H9 (cell line): ENCODE results near the gene HIF1A. TPM values are rescaled to one million over a fixed set of nuclear protein-coding genes. Genes with fewer than 3 reads are reported as not detected.

Source experiments
- DNase-seq: peaks from one replicate; pipeline ENCODE4 v3.0.0-alpha.2; 2017
- H2AFZ ChIP-seq: one replicate; pipeline ENCODE4 v1.6.1; 2013; ENCODE audit warnings: mild to moderate bottlenecking, low read length, control low read depth, moderate library complexity
- H2AK5ac ChIP-seq: 2 replicates; pipeline ENCODE4 v1.6.1; 2013; ENCODE audit warnings: low read length, control low read depth, mixed read lengths; ENCODE audit not compliant: insufficient read length
- H2BK120ac ChIP-seq: one replicate; pipeline ENCODE4 v1.6.1; 2013; ENCODE audit warnings: low read depth, mild to moderate bottlenecking, low read length, control low read depth, inconsistent platforms; ENCODE audit not compliant: poor library complexity, severe bottlenecking
- H2BK12ac ChIP-seq: 2 replicates; pipeline ENCODE4 v1.6.1; 2013; ENCODE audit warnings: low read length, control low read depth, mixed read lengths, low read depth; ENCODE audit not compliant: insufficient read length
- H2BK15ac ChIP-seq: 2 replicates; pipeline ENCODE4 v1.6.1; 2013; ENCODE audit warnings: low read depth, low read length, control low read depth
- H2BK20ac ChIP-seq: one replicate; pipeline ENCODE4 v1.6.1; 2013; ENCODE audit warnings: low read depth, mild to moderate bottlenecking, low read length, control low read depth, inconsistent platforms; ENCODE audit not compliant: poor library complexity, severe bottlenecking
- H2BK5ac ChIP-seq: 2 replicates; pipeline ENCODE4 v1.6.1; 2013; ENCODE audit warnings: low read length, control low read depth, mixed read lengths; ENCODE audit not compliant: insufficient read length
- H3K14ac ChIP-seq: 2 replicates; pipeline ENCODE4 v1.6.1; 2013; ENCODE audit warnings: low read length, control low read depth; ENCODE audit not compliant: insufficient read depth
- H3K18ac ChIP-seq: 2 replicates; pipeline ENCODE4 v1.6.1; 2013; ENCODE audit warnings: low read depth, mild to moderate bottlenecking, mixed read lengths, low read length, control low read depth; ENCODE audit not compliant: insufficient read length
- H3K23ac ChIP-seq: 2 replicates; pipeline ENCODE4 v1.6.1; 2013; ENCODE audit warnings: low read length, control low read depth, mixed read lengths, low read depth; ENCODE audit not compliant: insufficient read length
- H3K23me2 ChIP-seq: 2 replicates; pipeline ENCODE4 v1.6.1; 2013; ENCODE audit warnings: low read depth, mild to moderate bottlenecking, mixed read lengths, low read length, control low read depth; ENCODE audit not compliant: insufficient read length, poor library complexity, severe bottlenecking
- H3K27ac ChIP-seq: 2 replicates; pipeline ENCODE4 v1.5.1; 2013; ENCODE audit warnings: low read length, control low read depth, mixed read lengths, low read depth; ENCODE audit not compliant: insufficient read length
- H3K27me3 ChIP-seq: 2 replicates; pipeline ENCODE4 v1.6.1; 2013; ENCODE audit warnings: low read length, control low read depth, inconsistent platforms; ENCODE audit not compliant: insufficient read depth
- H3K4ac ChIP-seq: 2 replicates; pipeline ENCODE4 v1.6.1; 2013; ENCODE audit warnings: low read depth, mild to moderate bottlenecking, control low read depth, inconsistent platforms, low read length, moderate library complexity
- H3K4me1 ChIP-seq: 2 replicates; pipeline ENCODE4 v1.6.1; 2013; ENCODE audit warnings: low read length, control low read depth, inconsistent platforms; ENCODE audit not compliant: insufficient read depth
- H3K4me2 ChIP-seq: 2 replicates; pipeline ENCODE4 v1.6.1; 2013; ENCODE audit warnings: low read length, control low read depth, mixed read lengths; ENCODE audit not compliant: insufficient read length, insufficient read depth
- H3K56ac ChIP-seq: 2 replicates; pipeline ENCODE4 v1.6.1; 2013; ENCODE audit warnings: low read depth, mild to moderate bottlenecking, mixed read lengths, low read length, control low read depth; ENCODE audit not compliant: insufficient read length
- H3K79me1 ChIP-seq: 2 replicates; pipeline ENCODE4 v1.6.1; 2013; ENCODE audit warnings: low read depth, mild to moderate bottlenecking, moderate library complexity, low read length, control low read depth, inconsistent platforms; ENCODE audit not compliant: insufficient read depth, poor library complexity, severe bottlenecking
- H3K79me2 ChIP-seq: 2 replicates; pipeline ENCODE4 v1.6.1; 2013; ENCODE audit warnings: low read length, control low read depth, inconsistent platforms; ENCODE audit not compliant: insufficient read depth
- H3K9ac ChIP-seq: 2 replicates; pipeline ENCODE4 v1.6.1; 2013; ENCODE audit warnings: low read length, control low read depth, mixed read lengths; ENCODE audit not compliant: insufficient read length; ENCODE audit errors: extremely low read depth
- H3K9me3 ChIP-seq: one replicate; pipeline ENCODE4 v1.6.1; 2013; ENCODE audit warnings: low read depth, low read length, inconsistent platforms; ENCODE audit not compliant: control insufficient read depth
- H3T11ph ChIP-seq: one replicate; pipeline ENCODE4 v1.6.1; 2013; ENCODE audit warnings: mild to moderate bottlenecking, low read length, control low read depth, inconsistent platforms
- H4K20me1 ChIP-seq: one replicate; pipeline ENCODE4 v1.6.1; 2013; ENCODE audit not compliant: control insufficient read depth, insufficient read length, insufficient read depth
- H4K5ac ChIP-seq: 2 replicates; pipeline ENCODE4 v1.6.1; 2013; ENCODE audit warnings: low read depth, mild to moderate bottlenecking, mixed read lengths, low read length, control low read depth; ENCODE audit not compliant: insufficient read length
- H4K8ac ChIP-seq: replicated peaks from 2 replicates; pipeline ENCODE4 v1.6.1; 2013; ENCODE audit warnings: low read length, control low read depth, mixed read lengths, low read depth; ENCODE audit not compliant: insufficient read length
- H4K91ac ChIP-seq: 2 replicates; pipeline ENCODE4 v1.6.1; 2013; ENCODE audit warnings: low read depth, mild to moderate bottlenecking, moderate library complexity, mixed read lengths, low read length, control low read depth; ENCODE audit not compliant: insufficient read length
- H3K27ac Mint-ChIP-seq, 3 experiments: 2 replicates in 2 of 3; 3 replicates in 1 of 3; pipeline ENCODE4 v1.8.0; 2020 to 2021; ENCODE audit warnings: mixed read lengths in 3 of 3, mild to moderate bottlenecking in 1 of 3, moderate library complexity in 1 of 3
- H3K27me3 Mint-ChIP-seq: 2 replicates; pipeline ENCODE4 v1.8.0; 2021; ENCODE audit warnings: low read depth, mild to moderate bottlenecking, moderate library complexity, mixed read lengths
- H3K36me3 Mint-ChIP-seq, 3 experiments: 2 replicates in 2 of 3; 3 replicates in 1 of 3; pipeline ENCODE4 v1.8.0; 2020 to 2021; ENCODE audit warnings: low read depth in 3 of 3, mixed read lengths in 3 of 3; ENCODE audit not compliant: insufficient read depth in 1 of 3
- H3K4me1 Mint-ChIP-seq, 2 experiments: 2 replicates each; pipeline ENCODE4 v1.8.0; 2020; ENCODE audit warnings: mixed read lengths in 2 of 2
- H3K4me3 Mint-ChIP-seq, 2 experiments: 2 replicates in 1 of 2; 3 replicates in 1 of 2; pipeline ENCODE4 v1.8.0; 2020 to 2021; ENCODE audit warnings: mild to moderate bottlenecking in 2 of 2, mixed read lengths in 2 of 2, moderate library complexity in 1 of 2
- H3K9me3 Mint-ChIP-seq, 2 experiments: 2 replicates in 1 of 2; 3 replicates in 1 of 2; pipeline ENCODE4 v1.8.0; 2020; ENCODE audit warnings: mild to moderate bottlenecking in 2 of 2, mixed read lengths in 2 of 2, moderate library complexity in 1 of 2
- WGBS: extraction: QIAGEN DNeasy Blood & Tissue Kit; methylation state at CpG from one replicate; pipeline ENCODE4 v1.1.7; 2013; ENCODE audit warnings: missing lambda C conversion rate, low lambda C conversion rate, mixed read lengths; ENCODE audit not compliant: insufficient read length; ENCODE audit errors: extremely low coverage; 5-methylcytosine and 5-hydroxymethylcytosine counted together
- total RNA-seq: library from RNA; stranded (reverse); gene quantifications from 2 replicates; pipeline ENCODE4 v1.2.1, GENCODE V29; 2021
- TF ChIP-seq, protein P1 (sequence below): fragments of 200-600 bp; sonication (generic); conservative IDR thresholded peaks from 3 replicates; pipeline ENCODE4 v1.8.0; 2021; ENCODE audit warnings: antibody characterized with exemption, mild to moderate bottlenecking

HIF1A gene
- total RNA-seq, 1 experiment from 2014 or later: 154 TPM

- H3T11ph ChIP-seq: no peak overlapping the region
- Mint-ChIP-seq H3K27me3 (no peaks in the 10 kb centered on the region), H3K9me3 (no peaks in the 10 kb centered on the region), H3K36me3 (no peaks in the 10 kb centered on the region), H3K4me3 (no peak overlapping the region), H3K27ac (no peak overlapping the region), H3K4me1 (peaks cover 3 to 4% of the 10 kb centered on the region in 2 experiments; a peak in 1 of 4 replicates)
- H3K27me3 ChIP-seq: no peaks in the 10 kb centered on the region
- H3K23me2 ChIP-seq: no peaks in the 10 kb centered on the region
- H4K20me1 ChIP-seq: no peaks in the 10 kb centered on the region
- H3K27ac ChIP-seq: no peak overlapping the region
- no peak overlapping the region for H3K14ac ChIP-seq
- no CpG with 5 or more reads among the region's 5 CpGs for WGBS
- H3K4me2 ChIP-seq: no peak overlapping the region
- no peak for DNase-seq
- H2BK120ac ChIP-seq: no peak overlapping the region
- H2AK5ac ChIP-seq: no peak overlapping the region
- H4K8ac ChIP-seq: no peak overlapping the region
- H3K79me1 ChIP-seq: no peaks in the 10 kb centered on the region
- H3K9me3 ChIP-seq: no peaks in the 10 kb centered on the region
- TF ChIP-seq, protein P1, sequence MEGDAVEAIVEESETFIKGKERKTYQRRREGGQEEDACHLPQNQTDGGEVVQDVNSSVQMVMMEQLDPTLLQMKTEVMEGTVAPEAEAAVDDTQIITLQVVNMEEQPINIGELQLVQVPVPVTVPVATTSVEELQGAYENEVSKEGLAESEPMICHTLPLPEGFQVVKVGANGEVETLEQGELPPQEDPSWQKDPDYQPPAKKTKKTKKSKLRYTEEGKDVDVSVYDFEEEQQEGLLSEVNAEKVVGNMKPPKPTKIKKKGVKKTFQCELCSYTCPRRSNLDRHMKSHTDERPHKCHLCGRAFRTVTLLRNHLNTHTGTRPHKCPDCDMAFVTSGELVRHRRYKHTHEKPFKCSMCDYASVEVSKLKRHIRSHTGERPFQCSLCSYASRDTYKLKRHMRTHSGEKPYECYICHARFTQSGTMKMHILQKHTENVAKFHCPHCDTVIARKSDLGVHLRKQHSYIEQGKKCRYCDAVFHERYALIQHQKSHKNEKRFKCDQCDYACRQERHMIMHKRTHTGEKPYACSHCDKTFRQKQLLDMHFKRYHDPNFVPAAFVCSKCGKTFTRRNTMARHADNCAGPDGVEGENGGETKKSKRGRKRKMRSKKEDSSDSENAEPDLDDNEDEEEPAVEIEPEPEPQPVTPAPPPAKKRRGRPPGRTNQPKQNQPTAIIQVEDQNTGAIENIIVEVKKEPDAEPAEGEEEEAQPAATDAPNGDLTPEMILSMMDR: no peak
- no peak overlapping the region for H2BK12ac ChIP-seq
- H2BK15ac ChIP-seq: no peak overlapping the region
- no peak overlapping the region for H3K4ac ChIP-seq
- no peak overlapping the region for H3K23ac ChIP-seq
- no peak overlapping the region for H2BK20ac ChIP-seq
- no peaks in the 10 kb centered on the region for H3K79me2 ChIP-seq
- H4K91ac ChIP-seq: no peak overlapping the region
- no peak overlapping the region for H2AFZ ChIP-seq
- no peak overlapping the region for H3K18ac ChIP-seq
- no peak overlapping the region for H2BK5ac ChIP-seq
- no peak overlapping the region for H3K9ac ChIP-seq
- H3K56ac ChIP-seq: no peak overlapping the region
- no peak overlapping the region for H4K5ac ChIP-seq
- H3K4me1 ChIP-seq: no peaks in the 10 kb centered on the region
Measured at GRCh38 chr14:61646366-61647116, 48.8 kb upstream of the HIF1A start.
